Tibial nerve (tissue), 3 donors: ENCODE data around the gene PNMA6A.

Source experiments
- CTCF ChIP-seq, 5 experiments: fragments of 200-600 bp in 3 of 5; fragments of 450-650 bp in 2 of 5; sonication (generic) in 3 of 5; IDR thresholded peaks; one replicate each; pipeline ENCODE4 v1.5.1; 2016 to 2019; ENCODE audit warnings: antibody characterized with exemption in 5 of 5, mild to moderate bottlenecking in 3 of 5, moderate library complexity in 2 of 5
- POLR2A ChIP-seq, 2 donors: fragments of 450-650 bp; IDR thresholded peaks; one replicate each; pipeline ENCODE4 v1.6.1; 2017; ENCODE audit warnings: antibody characterized with exemption in 2 of 2, mild to moderate bottlenecking in 2 of 2, moderate library complexity in 2 of 2

- TF ChIP-seq CTCF (IDR thresholded peaks at IDR 0.05) (no peak), POLR2A (IDR thresholded peaks at IDR 0.05) (no peak)
Observed at GRCh38 chrX:153049093-153049492, 23.2 kb upstream of the PNMA6A start.
